DMS153 treated with DMSO at 0.1 percent for 48 hours (cell line): ENCODE results near the gene TCERG1.

Source experiments
- DNase-seq: peaks from one replicate; lab custom pipeline; 2025; ENCODE audit not compliant: unreplicated experiment; lab: John Stamatoyannopoulos, UW

The TCERG1 gene

GRCh38 chr5:146451411-146451810 lies 4.3 kb downstream of the TCERG1 start:
- no peak for DNase-seq

- no peak for DNase-seq
Measured at GRCh38 chr5:146457431-146457830, 10.3 kb downstream of the TCERG1 start.

- DNase-seq, result no peak
Measured at GRCh38 chr5:146458894-146459293, 11.8 kb downstream of the TCERG1 start.

GRCh38 chr5:146461319-146461718 lies 14.2 kb downstream of the TCERG1 start:
- no peak for DNase-seq

GRCh38 chr5:146463446-146463845 lies 16.3 kb downstream of the TCERG1 start:
- DNase-seq, result no peak

GRCh38 chr5:146466521-146467349 lies 19.6 kb downstream of the TCERG1 start:
- DNase-seq, result no peak

- no peak for DNase-seq
Measured at GRCh38 chr5:146467760-146468159, 20.6 kb downstream of the TCERG1 start.

GRCh38 chr5:146474065-146474464 lies 26.9 kb downstream of the TCERG1 start:
- DNase-seq, result no peak

- no peak for DNase-seq
Measured at GRCh38 chr5:146475190-146475780, 28.2 kb downstream of the TCERG1 start.

- DNase-seq, result no peak
Measured at GRCh38 chr5:146475906-146476305, 28.8 kb downstream of the TCERG1 start.

GRCh38 chr5:146482775-146483174 lies 35.6 kb downstream of the TCERG1 start:
- no peak for DNase-seq

GRCh38 chr5:146484714-146485391 lies 37.7 kb downstream of the TCERG1 start:
- no peak for DNase-seq

GRCh38 chr5:146490089-146490843 lies 43.1 kb downstream of the TCERG1 start:
- no peak for DNase-seq

GRCh38 chr5:146494656-146495055 lies 47.5 kb downstream of the TCERG1 start:
- DNase-seq, result no peak

GRCh38 chr5:146499680-146500079 lies 52.5 kb downstream of the TCERG1 start:
- no peak for DNase-seq

- no peak for DNase-seq
Measured at GRCh38 chr5:146507428-146507827, 60.3 kb downstream of the TCERG1 start.

GRCh38 chr5:146510559-146511125 lies 63.5 kb downstream of the TCERG1 start:
- DNase-seq, result no peak

- DNase-seq, result no peak
Measured at GRCh38 chr5:146513462-146513861, 66.3 kb downstream of the TCERG1 start.

GRCh38 chr5:146514575-146514974 lies 67.4 kb downstream of the TCERG1 start:
- no peak for DNase-seq

GRCh38 chr5:146515473-146516150 lies 68.5 kb downstream of the TCERG1 start:
- DNase-seq, result no peak

GRCh38 chr5:146516151-146516475 lies 69.0 kb downstream of the TCERG1 start, which contains the start of gene GPR151:
Gene GPR151, minus strand, starts transcription at chr5:146516190. Its CDS starts 77 bp downstream, at chr5:146516113.
- DNase-seq, result no peak
